RPMI8226 (cell line): Measurements from ENCODE around the gene TPTE.
"Not testable (repeated sequence)": the region's sequence is repeated elsewhere in the genome, so short reads cannot be mapped to it uniquely, and the experiment has no call there.

Experiments
- DNase-seq: peaks from one replicate; pipeline ENCODE4 v3.0.0-alpha.2; 2015

The TPTE gene

DNA sequence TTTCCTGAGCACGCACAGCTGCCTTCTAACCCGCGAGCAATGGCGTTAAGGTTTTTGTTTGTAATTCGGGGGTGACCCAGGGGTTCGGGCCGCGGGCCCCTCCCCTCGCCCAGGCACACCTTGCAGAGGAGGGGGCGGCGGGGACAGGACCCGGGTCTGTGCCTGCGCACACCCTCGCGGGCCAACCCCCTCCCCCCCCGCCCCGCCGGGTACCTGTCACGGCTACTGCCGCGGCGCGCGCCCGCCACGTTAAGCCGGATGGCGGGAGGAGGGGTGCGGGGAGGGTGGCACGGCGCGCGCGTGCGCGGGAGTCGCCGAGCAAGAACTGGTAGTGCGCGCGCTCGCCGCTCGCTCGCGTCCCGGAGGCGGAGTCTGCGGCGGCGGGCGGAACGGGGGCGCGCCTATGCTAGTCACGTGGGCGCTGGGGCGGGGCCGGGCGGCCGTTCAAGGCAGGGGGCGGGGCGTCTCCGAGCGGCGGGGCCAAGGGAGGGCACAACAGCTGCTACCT lies at the start of gene TPTE:
TPTE (plus strand) TSS at position 493 of the 508 bp plus-strand sequence. CDS start 17,141 bp downstream, outside the sequence.
- no peak for DNase-seq

DNA sequence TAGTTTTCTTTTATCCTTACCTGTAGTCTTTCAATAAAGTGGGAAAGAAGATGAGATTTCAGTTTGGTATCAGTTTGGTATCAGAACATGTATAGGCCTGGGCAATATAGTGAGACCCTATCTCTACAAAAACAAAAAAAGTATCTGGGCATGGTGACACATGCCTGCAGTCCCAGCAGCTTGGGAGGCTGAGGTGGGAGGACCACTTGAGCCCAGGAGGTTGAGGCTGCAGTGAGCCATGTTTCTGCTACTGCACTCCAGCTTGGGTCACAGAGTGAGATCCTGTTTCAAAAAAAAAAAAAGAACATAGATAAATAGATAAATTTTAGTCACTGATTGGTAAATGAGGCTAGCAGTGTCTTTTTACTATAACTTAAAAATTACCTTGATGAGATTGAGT lies 49.4 kb upstream of the TPTE start:
- not testable (repeated sequence) for DNase-seq

- DNase-seq: not testable (repeated sequence)
Observed at GRCh38 chr21:10477794-10478193, 43.6 kb upstream of the TPTE start.

DNA sequence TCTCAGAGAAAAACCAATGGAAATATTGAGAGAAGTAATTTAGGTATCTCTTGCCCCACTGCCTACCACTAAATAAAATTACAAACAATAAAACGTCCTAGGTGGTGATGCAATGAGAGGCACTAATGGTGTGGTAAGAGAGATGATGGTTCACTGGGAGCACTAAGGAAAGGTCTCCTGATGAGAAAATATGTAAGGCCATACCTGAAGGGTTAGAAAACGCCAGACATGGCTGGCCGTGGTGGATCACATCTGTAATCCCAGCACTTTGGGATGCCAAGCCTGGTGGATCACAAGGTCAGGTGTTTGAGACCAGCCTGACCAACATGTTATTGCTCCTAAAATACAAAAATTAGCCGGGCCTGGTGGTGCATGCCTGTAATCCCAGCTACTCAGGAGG lies 41.5 kb upstream of the TPTE start:
- not testable (repeated sequence) for DNase-seq

DNA sequence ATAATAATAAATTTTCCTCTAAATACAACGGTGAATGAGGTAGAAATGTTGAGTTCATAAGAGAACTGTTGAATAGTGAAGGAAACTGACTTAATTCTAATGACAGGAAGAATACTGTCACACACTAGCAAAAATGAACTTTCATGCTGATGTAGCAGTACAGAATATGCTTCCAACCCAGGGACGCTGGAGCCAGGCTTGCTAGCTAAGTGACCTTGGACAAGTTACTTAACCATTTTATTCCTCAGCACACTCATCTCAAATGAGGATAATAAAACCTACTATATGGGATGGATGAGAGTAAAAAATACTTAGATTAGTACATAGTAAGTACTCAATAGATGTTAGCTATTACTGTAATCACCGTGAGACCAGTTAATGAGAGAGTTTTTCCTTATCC lies 36.5 kb upstream of the TPTE start:
- not testable (repeated sequence) for DNase-seq

DNA sequence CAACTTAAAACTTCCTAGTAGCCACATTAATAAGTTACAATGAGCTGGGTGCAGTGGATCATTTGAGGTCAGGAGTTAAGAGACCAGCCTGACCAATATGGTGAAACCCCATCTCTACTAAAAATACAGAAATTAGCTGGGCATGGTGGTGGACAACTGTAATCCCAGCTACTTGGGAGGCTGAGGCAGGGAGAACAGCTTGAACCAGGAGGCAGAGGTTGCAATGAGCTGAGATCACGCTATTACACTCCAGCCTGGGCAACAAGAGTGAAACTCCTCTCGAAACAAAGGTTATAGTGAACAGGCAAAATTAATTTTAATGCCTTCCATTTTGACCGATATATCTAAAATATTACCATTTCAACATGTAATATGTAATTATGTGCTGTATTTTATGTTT lies 30.9 kb upstream of the TPTE start:
- not testable (repeated sequence) for DNase-seq

GRCh38 chr21:10511116-10511515 lies 10.3 kb upstream of the TPTE start:
- DNase-seq: no peak

GRCh38 chr21:10516889-10517288 lies 4.5 kb upstream of the TPTE start:
- not testable (repeated sequence) for DNase-seq

- not testable (repeated sequence) for DNase-seq
Observed at GRCh38 chr21:10517904-10518303, 3.5 kb upstream of the TPTE start.

- not testable (repeated sequence) for DNase-seq
Observed at GRCh38 chr21:10521835-10522500, 585 bp downstream of the TPTE start.

GRCh38 chr21:10539956-10540355 lies 18.6 kb downstream of the TPTE start:
- no peak for DNase-seq

DNA sequence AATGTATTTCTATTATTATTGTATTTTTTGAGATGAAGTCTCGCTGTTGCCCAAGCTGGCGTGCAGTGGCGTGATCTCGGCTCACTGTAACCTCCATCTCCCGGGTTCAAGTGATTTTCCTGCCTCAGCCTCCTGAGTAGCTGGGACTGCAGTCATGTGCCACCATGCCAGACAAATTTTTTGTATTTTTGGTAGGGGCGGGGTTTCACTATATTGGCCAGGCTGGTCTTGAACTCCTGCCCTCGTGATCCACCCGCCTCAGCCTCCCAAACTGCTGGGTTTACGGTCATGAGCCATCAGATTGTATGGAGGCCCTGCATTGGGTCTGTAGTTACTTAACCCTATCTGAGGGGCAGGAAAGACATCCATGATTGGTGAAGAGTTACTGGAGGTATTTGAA lies 23.0 kb downstream of the TPTE start:
- DNase-seq: not testable (repeated sequence)

DNA sequence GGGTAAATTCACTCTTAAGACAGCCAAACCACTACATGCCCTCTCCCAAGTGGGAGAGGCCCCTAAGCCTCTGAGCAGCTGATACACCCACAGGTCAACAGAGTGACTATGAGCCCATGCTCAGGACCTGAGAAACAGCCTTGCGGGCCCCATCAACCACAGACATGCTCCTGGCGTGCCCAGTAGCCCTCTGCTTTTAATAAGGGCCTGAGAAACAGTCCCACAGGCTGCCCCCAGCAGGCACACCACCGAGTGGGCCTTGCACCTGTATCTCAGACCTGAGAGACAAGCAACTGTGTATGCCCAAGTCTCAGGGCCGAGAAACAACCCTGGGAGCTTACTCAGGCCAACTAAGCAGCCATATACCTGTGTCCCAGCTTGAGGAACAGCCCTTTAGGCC lies 26.5 kb downstream of the TPTE start:
- DNase-seq: not testable (repeated sequence)

GRCh38 chr21:10548331-10548954 lies 27.1 kb downstream of the TPTE start:
- DNase-seq: not testable (repeated sequence)

DNA sequence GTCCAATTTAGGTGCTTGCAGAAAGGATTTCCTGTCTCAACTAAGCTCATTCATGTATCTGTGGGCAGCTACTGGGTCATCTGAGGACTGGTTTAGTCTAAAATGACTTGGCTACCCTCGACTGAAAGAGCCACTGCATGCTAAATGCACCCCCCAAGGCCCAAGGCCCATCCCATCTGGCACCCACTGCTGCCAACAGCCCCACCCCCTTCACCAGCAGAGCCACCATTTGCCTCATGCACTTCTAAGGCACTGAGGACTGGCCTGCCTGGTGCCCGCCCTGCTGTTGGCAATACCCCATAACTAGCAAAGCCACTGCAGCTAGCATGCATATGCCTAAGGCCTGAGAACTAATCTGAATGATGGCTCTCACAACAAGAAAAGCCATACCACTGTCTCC lies 49.4 kb downstream of the TPTE start:
- DNase-seq: not testable (repeated sequence)

- not testable (repeated sequence) for DNase-seq
Observed at GRCh38 chr21:10574531-10575310, 53.3 kb downstream of the TPTE start.

DNA sequence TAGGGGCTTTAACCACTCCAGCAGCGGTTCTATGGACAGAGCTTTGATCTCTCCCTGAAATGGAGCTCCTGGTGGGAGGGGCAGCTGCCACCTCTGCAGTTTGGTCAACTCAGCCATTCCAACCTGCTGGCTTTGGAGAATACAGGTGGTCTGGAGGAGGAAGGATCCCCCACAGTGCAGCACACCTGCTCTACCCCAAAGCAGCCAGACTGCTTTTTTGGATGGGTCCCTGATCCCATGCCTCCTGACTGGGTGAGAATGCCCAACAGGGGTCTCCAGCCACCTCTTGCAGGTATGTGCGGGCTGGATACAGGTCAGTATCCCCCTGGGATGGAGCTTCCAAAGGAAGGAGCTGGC lies 53.9 kb downstream of the TPTE start:
- DNase-seq: no peak

DNA sequence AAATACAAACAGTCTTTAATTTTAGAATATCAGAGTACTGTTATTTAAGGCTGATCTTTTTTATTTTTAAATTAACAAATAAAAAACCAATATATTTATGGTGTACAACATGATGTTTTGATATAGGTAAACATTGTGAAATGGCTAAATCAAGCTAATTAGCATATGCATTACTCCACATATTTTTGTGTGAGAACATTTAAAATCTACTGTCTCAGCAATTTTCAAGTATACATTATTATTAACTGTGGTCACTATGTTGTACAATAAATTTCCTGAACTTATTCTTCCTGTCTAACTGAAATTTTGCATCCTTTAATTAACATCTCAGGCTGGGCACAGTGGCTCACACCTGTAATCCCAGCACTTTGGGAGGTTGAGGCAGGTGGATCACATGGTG lies 57.5 kb downstream of the TPTE start:
- DNase-seq: not testable (repeated sequence)

DNA sequence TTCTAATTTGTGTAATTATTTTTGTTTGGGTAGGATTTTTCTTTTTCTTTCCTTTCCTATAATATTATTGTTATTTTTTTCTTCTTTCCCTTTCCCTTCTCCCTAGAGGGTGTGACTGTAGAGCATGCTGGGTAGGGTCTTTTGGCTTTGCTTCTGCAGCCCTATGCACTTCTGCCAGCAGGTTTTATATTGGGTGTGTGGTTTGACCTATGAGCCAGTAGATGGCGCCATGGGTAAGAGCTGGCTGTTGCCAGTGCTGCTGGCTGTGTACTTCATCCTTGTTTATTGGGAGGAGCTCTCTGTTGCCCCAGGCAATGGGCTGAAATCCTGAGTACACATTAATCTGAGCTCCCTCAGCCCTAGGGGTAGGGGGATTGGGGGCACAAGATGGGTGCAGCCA lies 67.7 kb downstream of the TPTE start:
- DNase-seq: not testable (repeated sequence)

- not testable (repeated sequence) for DNase-seq
Observed at GRCh38 chr21:10607074-10607473, 85.7 kb downstream of the TPTE start.

DNA sequence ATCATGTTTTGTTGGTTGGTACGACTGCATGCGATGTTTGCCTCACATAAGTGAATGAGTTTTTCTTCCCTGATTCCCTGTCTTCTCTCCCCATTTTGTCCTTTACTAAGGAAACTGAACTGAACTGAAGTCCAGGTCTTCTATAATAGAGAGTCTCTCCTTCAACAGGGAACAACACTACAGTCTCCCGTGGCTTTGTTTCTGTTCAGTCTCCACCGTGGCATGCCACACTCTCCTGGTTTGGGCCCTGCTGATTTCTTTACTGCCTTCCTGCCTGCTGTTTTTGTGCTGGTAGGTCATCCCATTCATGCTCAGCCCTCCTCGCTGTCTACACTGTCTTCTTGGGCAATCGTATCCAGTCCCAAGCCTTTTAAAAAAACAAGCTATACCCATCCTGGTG lies 92.9 kb downstream of the TPTE start:
- not testable (repeated sequence) for DNase-seq

GRCh38 chr21:10616061-10616460 lies 94.7 kb downstream of the TPTE start:
- not testable (repeated sequence) for DNase-seq

- no peak for DNase-seq
Observed at GRCh38 chr21:10616535-10616934, 95.2 kb downstream of the TPTE start.
